ENCODE data around the gene BTBD17.

Gene BTBD17

GRCh38 chr17:74314877-74315276 is 46.8 kb downstream of the BTBD17 start:
- 92% methylated on average over 15 of the region's 15 CpGs for WGBS
- Histone ChIP-seq H3K9me3 (ENCODE audit: insufficient read depth, low read depth, low read length) (peaks cover 3% of the 10 kb centered on the region; the same call in 1 of the 2 replicates), H3K4me3 (ENCODE audit: low read length) (no peak overlapping the region), H3K4me1 (ENCODE audit: insufficient read depth, low read length) (no peaks in the 10 kb centered on the region), H3K27me3 (ENCODE audit: insufficient read depth, low read length) (no peaks in the 10 kb centered on the region), H3K27ac (ENCODE audit: low read depth, low read length) (no peak overlapping the region), H3K36me3 (ENCODE audit: insufficient read depth, low read length) (no peaks in the 10 kb centered on the region), H3K9ac (ENCODE audit: low read depth, low read length) (no peak overlapping the region)

DNA sequence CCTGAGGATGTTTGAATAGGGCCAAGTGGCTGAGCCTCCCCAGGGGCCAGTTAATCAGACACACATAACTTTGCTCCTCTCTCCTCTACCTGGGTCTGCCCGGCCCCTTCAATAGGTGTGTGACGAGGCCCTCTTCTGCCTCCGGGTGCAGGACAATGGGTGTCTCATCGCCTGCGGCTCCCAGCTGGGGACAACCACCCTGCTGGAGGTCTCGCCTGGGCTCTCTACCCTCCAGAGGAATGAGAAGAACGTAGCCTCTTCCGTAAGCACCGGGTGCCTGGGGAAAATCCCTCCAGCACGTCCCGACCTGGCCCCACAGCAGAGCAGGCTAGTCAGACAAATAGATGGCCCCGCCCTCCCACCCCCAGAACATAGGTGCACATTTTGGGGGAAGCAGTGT is 51.8 kb downstream of the BTBD17 start:
- Histone ChIP-seq H3K27ac (ENCODE audit: low read depth, low read length) (no peak overlapping the region), H3K4me1 (ENCODE audit: insufficient read depth, low read length) (no peaks in the 10 kb centered on the region), H3K9me3 (ENCODE audit: insufficient read depth, low read depth, low read length) (peaks cover 3% of the 10 kb centered on the region; the same call in 1 of the 2 replicates), H3K36me3 (ENCODE audit: insufficient read depth, low read length) (no peaks in the 10 kb centered on the region), H3K27me3 (ENCODE audit: insufficient read depth, low read length) (no peaks in the 10 kb centered on the region), H3K9ac (ENCODE audit: low read depth, low read length) (no peak overlapping the region), H3K4me3 (ENCODE audit: low read length) (no peak overlapping the region)
- 78% methylated on average over 11 of the region's 12 CpGs for WGBS

- Histone ChIP-seq H3K9me3 (ENCODE audit: insufficient read depth, low read depth, low read length) (peaks cover 3% of the 10 kb centered on the region; the same call in 1 of the 2 replicates), H3K4me1 (ENCODE audit: insufficient read depth, low read length) (no peaks in the 10 kb centered on the region), H3K27ac (ENCODE audit: low read depth, low read length) (no peak overlapping the region), H3K27me3 (ENCODE audit: insufficient read depth, low read length) (no peaks in the 10 kb centered on the region), H3K36me3 (ENCODE audit: insufficient read depth, low read length) (no peaks in the 10 kb centered on the region), H3K4me3 (ENCODE audit: low read length) (no peak overlapping the region), H3K9ac (ENCODE audit: low read depth, low read length) (no peak overlapping the region)
- WGBS = 89% methylated on average over 15 of the region's 15 CpGs
Observed at GRCh38 chr17:74307984-74308773, 53.5 kb downstream of the BTBD17 start.

Data from HUES64 (cell line).